HG03460 (cell line): Measurements from ENCODE around the gene VPS8.
"Not testable (repeated sequence)": the region's sequence is repeated elsewhere in the genome, so short reads cannot be mapped to it uniquely, and the experiment has no call there.

Source experiments
- ATAC-seq: cut with Tn5 transposase; IDR thresholded peaks from one replicate; pipeline ENCODE4 v1.9.1; 2021; ENCODE audit not compliant: unreplicated experiment

The VPS8 gene

DNA sequence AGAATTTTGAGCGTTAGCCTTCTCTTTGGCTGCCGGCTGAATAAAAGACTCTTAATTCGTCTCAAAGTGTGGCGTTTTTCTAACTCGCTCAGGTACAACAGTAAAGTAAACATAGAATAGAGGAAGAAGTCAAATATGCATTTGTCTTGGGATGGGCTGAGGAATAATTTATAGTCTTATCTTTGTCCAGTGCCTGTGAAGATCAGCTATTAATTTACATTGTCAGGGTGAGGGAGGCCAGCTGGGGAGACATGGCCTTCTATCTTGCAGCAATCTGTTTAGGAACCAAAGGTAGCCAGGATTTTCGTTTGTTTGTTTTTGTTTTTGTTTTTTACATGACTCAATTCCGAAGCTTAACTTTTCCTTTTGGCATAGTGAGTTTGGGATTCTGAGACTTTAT, 100.2 kb downstream of the VPS8 start:
- ATAC-seq = no peak

DNA sequence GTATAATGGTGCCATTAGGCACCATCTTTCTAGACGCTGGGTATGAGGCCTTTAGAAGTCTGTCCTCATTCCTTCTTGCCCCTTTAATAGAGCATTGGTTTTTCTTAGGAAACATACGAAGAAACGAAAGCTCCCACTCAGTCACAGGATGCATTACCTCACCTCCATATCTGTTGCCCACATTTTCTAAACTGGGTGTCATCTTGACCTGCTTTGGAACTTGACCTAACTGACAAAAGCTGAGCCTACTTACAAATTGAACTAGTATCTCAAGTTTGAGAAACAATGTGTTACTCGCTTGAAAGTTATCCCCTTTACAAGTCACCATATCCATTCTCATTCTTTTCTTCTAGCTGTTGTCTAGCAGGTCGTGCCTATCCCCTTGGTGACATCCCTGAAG, 102.7 kb downstream of the VPS8 start:
- no peak for ATAC-seq

DNA sequence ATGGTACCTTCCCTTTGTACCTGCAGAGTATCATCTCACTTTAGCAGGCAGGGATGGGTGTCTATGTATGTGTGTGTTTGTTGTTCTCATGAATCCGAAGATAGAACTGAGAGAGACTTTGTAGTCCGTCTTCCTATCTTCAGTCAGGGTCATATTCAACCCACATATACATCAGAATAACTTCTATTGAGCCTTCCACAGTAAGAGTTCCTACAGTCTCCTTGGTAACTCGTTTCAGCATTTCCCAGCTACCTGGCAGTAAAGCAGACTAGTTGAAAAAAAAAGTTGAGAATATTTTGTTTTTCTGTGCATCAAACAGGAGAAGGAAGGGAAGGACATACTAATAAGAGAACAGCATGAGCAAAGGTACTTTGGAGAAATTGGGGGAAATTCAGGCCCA, 106.8 kb downstream of the VPS8 start:
- ATAC-seq = no peak

DNA sequence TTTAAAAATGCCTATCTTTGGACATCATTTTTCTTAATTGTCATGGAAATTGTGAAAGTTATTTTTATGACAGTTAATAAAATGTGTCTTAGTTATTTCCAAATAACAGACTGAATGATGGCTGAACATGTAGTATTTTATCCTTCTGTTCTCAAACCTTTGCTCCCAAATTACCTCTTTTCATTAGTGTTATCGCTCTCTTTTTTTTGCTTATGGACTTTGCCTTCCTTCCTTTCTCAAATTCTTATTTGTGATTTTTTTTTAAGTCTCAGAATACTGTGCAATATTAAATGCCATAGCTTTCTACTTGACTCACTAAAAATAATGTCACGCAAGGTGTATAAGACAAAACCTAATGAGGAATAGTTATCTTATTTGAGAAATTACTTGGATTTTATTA, 107.7 kb downstream of the VPS8 start:
- ATAC-seq = no peak

DNA sequence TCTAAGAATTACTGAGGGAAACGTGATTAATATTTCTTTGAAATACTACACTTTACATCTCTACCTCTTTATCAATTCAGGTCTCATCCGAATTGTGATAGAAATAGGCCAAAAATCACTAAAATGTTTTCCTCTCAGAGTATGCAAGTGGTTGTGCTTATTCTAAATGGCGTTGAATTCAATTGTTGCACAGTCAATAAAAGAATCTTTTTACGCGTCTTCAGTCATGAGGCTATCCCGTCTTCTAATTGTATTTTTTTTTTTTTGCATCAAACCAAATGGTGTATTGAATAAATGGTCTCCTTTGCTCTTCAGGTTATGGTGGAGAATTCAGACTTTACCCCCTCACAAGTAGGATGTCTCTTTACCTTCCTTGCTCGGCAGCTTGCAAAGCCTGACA, 112.6 kb downstream of the VPS8 start:
- no peak for ATAC-seq

- no peak for ATAC-seq
These were observed 115.9 kb downstream of the VPS8 start for GRCh38 chr3:184927796-184928315.

DNA sequence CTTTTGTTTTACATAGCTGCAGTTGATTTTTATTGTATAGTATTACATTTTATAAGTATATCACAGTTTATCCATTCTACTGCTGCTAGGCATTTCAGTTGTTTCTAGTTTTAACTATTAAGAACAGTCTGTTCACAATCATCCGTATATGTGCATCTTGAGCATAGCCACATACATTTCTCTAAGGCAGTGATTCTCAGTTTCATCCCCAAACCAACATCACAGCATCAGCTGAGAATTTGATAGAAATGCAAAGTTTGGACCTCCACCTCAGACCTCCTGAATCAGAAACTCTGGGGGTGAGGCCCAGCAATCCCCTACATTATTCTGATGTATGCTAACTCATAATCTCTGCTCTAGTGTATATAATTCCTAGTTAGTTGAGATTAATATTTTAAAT, 120.8 kb downstream of the VPS8 start:
- no peak for ATAC-seq

GRCh38 chr3:184937611-184938010, 125.6 kb downstream of the VPS8 start:
- ATAC-seq = no peak

- ATAC-seq = no peak
These were observed 129.4 kb downstream of the VPS8 start for GRCh38 chr3:184941408-184941807.

DNA sequence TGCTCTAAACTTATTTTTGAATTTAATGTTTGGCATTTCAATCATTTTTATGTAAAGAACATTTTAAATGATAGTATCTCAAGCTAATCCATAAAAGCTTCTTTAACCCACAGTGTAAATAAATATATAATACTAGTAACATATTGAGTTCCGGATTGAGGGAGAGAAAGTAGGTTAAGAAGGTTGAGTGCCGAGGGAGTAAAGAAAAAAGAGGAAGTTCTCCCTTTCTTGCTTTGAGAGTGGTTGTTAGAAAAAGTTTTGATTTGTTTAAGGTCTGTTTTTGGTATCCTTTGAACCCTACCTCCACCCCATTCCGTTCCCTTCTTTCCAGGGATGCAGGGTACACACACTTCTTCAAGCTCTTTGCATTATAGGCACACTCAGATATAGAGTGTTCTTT, 130.8 kb downstream of the VPS8 start:
- ATAC-seq = no peak

GRCh38 chr3:184944241-184944640, 132.3 kb downstream of the VPS8 start:
- ATAC-seq = no peak

DNA sequence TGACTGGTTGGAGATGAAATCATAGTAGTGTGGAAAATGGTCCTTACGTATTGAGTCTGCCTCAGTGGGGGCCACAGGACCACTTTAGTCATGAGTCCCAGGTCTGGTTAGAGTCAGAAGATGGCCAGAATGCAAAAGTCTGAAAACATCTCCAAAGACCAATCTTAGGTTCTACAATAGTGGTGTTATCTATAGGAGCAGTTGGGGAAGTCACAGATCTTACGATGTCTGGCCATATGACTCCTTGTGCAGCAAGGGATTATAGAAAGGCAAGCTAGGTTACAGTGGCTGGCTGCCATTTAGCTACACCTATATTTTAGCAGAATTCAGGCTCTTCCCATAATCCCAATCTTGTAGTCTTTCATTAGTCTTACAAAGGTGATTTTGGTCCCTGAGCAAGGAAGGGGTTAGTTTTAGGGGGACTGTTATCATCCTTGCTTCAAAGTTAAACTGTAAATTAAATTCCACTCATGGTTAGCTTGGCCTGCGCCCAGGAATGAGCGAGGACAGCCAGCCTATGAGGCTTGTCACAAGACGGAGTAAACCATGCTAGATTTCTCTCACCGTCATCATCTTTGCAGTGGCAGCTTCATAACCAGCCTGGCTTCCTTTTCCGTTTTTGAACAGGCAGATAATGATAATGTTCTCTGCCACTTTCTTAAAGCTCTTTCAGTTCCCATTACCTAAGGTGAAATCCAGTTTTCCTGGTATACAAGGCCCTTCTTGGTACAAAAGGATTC, 134.1 kb downstream of the VPS8 start:
- no peak for ATAC-seq

DNA sequence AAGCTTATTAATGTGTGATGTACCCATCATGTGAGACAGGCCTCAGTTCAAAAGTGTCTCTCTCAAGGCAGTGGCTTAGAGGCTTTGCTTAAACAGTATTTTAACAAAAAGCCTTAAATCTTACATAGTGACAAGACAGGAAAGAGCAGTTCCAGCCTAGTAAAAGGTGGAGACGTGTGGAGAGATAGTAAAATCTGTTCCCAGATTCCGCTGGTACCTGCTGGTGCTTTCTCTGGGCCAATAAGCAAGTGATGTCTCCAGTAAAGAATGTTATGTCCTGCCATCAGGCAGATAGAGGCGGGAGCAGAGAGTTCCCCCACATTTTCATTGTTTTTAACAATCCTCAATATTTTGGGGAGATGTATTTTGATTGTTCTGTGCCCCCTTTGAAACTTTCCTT, 135.0 kb downstream of the VPS8 start:
- no peak for ATAC-seq

DNA sequence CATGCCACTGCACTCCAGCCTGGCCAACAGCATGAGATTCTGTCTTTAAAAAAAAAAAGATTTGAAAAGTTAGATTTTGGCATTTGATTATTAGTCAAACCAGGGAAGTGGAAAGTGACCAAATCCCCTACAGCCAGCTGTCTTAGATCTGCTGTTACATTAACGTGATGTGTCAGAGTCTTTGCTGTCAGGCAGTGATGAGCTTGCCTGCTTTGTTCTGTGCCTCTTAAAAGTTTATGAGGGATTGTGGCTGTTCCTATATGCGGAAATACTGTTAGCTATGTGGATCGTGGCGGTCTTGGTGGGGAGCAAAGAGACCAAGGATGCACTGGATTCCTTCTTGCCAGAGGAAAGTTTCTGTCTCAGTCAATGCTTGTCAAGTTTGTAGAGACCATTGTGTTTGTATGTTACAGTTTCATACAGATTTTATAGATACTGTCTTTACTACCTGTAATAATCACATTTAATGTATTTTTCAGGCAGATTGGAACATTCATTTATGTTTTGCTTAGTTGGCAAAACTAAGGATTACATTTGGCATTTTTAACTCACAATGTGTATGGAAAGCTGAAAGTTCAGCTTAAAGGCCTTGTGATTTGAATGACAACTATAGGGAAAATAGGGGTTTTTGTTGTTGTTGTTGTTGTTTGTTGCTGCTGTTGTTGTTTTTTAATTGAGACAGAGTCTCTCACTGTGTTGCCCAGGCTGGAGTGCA, 137.4 kb downstream of the VPS8 start:
- ATAC-seq = no peak

DNA sequence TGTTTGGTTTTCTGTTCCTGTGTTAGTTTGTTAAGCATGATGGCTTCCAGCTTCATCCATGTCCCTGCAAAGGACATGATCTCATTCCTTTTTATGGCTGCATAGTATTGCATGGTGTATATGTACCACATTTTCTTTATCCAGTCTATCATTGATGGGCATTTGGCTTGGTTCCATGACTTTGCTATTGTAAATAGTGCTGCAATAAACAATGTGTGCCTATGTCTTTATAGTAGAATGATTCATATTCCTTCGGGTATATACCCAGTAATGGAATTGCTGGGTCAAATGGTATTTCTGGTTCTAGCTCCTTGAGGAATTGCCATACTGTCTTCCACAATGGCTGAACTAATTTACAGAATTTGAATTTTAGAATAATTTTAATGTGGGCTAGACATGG, 138.8 kb downstream of the VPS8 start:
- ATAC-seq = not testable (repeated sequence)

GRCh38 chr3:184952671-184953070, 140.7 kb downstream of the VPS8 start:
- no peak for ATAC-seq

- no peak for ATAC-seq
These were observed 141.4 kb downstream of the VPS8 start for GRCh38 chr3:184953401-184953800.

GRCh38 chr3:184954251-184954650, 142.3 kb downstream of the VPS8 start:
- ATAC-seq = no peak

- not testable (repeated sequence) for ATAC-seq
These were observed 142.9 kb downstream of the VPS8 start for GRCh38 chr3:184954851-184955250.

GRCh38 chr3:184965639-184966430, 153.9 kb downstream of the VPS8 start:
- no peak for ATAC-seq

GRCh38 chr3:184968115-184968514, 156.1 kb downstream of the VPS8 start:
- ATAC-seq = no peak

- ATAC-seq = no peak
These were observed 158.2 kb downstream of the VPS8 start for GRCh38 chr3:184970186-184970585.
